AG09309 (cell line): ENCODE data around the gene ATP4B.

Experiments
- DNase-seq: peaks from one replicate; pipeline ENCODE4 v3.0.0-alpha.2; 2010; ENCODE audit warnings: low read depth
- H3K4me3 ChIP-seq: 2 replicates; pipeline ENCODE4 v1.5.1; 2011; ENCODE audit warnings: mild to moderate bottlenecking, low read depth, low read length, moderate library complexity; ENCODE audit not compliant: control insufficient read depth
- TF ChIP-seq, protein P1 (sequence below): IDR thresholded peaks from 2 replicates; pipeline ENCODE4 v1.5.1; 2011; ENCODE audit warnings: mild to moderate bottlenecking, low read depth, low read length, inconsistent platforms; ENCODE audit not compliant: insufficient read depth, control insufficient read depth; ENCODE audit errors: missing control alignments

The ATP4B gene

GRCh38 chr13:113663934-113664333, 5.9 kb upstream of the ATP4B start:
- DNase-seq, result no peak
- TF ChIP-seq, protein P1, sequence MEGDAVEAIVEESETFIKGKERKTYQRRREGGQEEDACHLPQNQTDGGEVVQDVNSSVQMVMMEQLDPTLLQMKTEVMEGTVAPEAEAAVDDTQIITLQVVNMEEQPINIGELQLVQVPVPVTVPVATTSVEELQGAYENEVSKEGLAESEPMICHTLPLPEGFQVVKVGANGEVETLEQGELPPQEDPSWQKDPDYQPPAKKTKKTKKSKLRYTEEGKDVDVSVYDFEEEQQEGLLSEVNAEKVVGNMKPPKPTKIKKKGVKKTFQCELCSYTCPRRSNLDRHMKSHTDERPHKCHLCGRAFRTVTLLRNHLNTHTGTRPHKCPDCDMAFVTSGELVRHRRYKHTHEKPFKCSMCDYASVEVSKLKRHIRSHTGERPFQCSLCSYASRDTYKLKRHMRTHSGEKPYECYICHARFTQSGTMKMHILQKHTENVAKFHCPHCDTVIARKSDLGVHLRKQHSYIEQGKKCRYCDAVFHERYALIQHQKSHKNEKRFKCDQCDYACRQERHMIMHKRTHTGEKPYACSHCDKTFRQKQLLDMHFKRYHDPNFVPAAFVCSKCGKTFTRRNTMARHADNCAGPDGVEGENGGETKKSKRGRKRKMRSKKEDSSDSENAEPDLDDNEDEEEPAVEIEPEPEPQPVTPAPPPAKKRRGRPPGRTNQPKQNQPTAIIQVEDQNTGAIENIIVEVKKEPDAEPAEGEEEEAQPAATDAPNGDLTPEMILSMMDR, result no peak
- no peak overlapping the region for H3K4me3 ChIP-seq

GRCh38 chr13:113661509-113661908, 3.5 kb upstream of the ATP4B start:
- TF ChIP-seq, protein P1, result no peak
- H3K4me3 ChIP-seq, result no peak overlapping the region
- DNase-seq, result no peak

DNA sequence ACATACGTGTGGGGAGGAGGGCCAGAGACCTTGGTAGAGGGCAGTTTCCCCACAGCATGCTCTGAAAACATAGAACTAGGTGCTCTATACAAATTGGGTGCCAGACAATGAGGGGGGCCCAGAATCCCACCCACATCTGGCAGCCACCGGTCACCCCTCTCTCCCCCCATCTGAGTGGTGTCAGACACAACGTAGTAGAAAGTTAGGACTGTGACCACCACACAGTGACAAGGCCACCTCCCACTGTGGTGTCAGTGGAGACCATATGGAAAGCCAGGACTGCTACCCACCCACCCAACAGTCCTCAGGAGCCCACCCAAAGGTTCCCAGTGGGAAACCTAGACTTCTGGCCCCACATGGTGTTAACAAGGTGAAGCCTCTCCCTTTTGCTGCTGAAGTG, 2.1 kb upstream of the ATP4B start:
- H3K4me3 ChIP-seq, result no peak overlapping the region
- TF ChIP-seq, protein P1, result no peak
- no peak for DNase-seq

GRCh38 chr13:113659337-113659736, 1.3 kb upstream of the ATP4B start:
- H3K4me3 ChIP-seq, result no peak overlapping the region
- TF ChIP-seq, protein P1, result no peak
- no peak for DNase-seq

DNA sequence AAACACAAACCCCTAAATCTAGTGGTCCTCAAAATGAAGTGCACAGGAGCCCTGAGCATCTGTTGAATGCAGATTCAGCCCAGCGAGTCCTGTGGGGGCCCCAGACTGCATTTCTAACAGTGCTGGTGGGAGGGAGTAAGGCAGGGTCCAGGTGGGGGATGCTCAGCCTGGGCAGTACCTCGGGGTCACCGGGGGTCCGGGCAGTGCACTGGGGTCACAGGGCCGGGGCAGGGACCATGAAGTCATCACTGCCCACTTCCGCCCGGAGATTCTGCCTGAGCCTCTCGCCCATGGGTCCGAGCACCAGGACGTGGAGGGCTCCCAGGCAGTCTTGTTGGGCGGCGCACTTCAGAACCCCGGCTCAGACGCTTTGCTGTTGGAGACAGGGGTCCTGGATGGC, 838 bp upstream of the ATP4B start:
- no peak overlapping the region for H3K4me3 ChIP-seq
- DNase-seq, result no peak
- TF ChIP-seq, protein P1, result no peak

DNA sequence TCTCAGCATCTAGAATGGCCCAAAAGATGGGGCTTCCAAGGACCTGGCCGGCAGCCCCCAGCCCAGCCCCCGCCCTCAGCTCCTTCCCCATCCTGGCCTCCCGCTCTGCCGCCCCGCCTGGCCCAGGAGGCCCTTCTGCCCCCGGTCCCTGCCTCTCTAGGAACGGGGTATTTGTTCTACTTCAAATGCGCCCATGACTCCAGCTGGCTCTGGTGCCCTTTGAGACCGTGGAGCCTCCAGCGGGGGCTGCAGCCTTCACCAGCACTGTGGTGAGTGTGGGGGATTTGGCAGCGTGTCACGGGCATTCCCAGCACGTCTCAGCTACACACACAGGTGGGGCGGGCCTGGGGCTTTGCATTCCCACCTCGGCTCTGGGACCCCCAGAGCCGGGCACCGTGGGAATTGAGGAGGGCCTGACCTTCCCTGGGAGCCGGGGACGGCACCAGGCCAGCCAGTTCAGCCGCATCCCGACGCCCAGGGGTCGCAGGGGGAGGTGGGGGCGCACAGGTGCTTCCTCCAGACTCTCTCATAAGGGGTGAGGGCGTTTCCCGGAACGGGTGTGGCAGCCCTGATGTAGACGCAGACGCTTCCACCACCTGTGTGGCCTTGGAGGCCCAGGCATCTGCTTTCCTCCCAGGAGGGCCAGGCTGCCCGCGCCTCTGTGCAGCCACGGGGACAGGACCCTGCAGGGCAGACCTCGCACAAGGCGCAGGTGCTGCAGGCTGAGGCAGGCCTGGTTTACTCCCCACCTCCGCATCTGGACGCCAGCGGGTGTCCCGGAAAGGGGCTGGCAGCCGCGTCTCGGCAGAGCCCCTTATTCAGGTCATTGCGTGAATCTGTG, 947 bp downstream of the ATP4B start:
- no peak overlapping the region for H3K4me3 ChIP-seq
- TF ChIP-seq, protein P1, result no peak
- no peak for DNase-seq
